Adrenal gland (tissue), 5 donors: ENCODE measurements around the gene NOC4L.

Source experiments
- POLR2A ChIP-seq, 2 donors: fragments of 450-650 bp; IDR thresholded peaks; one replicate each; pipeline ENCODE4 v1.6.1; 2017; ENCODE audit warnings: antibody characterized with exemption in 2 of 2, mild to moderate bottlenecking in 2 of 2, moderate library complexity in 1 of 2
- TF ChIP-seq, protein P1 (sequence below), 6 experiments: fragments of 450-650 bp in 4 of 6; fragments of 200-600 bp in 2 of 6; sonication (generic) in 1 of 6; IDR thresholded peaks; 1 replicate in 5 of 6; 2 replicates in 1 of 6; pipeline versions ENCODE4 v1.5.1 to v1.8.0; 2016 to 2021; ENCODE audit warnings: antibody characterized with exemption in 6 of 6, mild to moderate bottlenecking in 2 of 6, moderate library complexity in 1 of 6
- donor health status: DM: no; HTN: no; CAD: no.

DNA sequence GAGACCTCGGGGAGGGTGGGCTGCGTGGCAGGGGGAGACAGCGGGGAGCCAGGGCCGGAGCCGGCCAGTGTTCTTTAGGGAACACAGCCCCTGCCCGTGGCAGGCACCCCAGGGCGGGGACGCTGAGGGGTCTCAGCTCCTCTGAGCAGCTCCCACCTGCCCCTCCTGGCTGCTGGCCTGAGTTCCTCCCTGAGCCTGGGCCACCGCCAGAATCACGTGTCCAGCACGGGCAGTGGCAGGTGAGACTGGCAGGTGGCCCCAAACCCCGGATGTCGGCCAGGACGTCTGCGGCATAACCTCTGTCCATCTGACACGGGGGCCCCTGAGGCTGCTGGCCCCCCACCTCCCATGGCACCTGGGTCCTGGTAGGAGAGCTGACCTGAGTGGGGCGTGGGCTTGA lies 25.1 kb downstream of the NOC4L start:
- TF ChIP-seq, protein P1, sequence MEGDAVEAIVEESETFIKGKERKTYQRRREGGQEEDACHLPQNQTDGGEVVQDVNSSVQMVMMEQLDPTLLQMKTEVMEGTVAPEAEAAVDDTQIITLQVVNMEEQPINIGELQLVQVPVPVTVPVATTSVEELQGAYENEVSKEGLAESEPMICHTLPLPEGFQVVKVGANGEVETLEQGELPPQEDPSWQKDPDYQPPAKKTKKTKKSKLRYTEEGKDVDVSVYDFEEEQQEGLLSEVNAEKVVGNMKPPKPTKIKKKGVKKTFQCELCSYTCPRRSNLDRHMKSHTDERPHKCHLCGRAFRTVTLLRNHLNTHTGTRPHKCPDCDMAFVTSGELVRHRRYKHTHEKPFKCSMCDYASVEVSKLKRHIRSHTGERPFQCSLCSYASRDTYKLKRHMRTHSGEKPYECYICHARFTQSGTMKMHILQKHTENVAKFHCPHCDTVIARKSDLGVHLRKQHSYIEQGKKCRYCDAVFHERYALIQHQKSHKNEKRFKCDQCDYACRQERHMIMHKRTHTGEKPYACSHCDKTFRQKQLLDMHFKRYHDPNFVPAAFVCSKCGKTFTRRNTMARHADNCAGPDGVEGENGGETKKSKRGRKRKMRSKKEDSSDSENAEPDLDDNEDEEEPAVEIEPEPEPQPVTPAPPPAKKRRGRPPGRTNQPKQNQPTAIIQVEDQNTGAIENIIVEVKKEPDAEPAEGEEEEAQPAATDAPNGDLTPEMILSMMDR (IDR thresholded peaks at IDR 0.05), result no peak
- no peak for TF ChIP-seq POLR2A (IDR thresholded peaks at IDR 0.05)
